H9 (cell line): ENCODE results near the gene DHRS4L2. TPM values are rescaled to one million over a fixed set of nuclear protein-coding genes. Genes with fewer than 3 reads are reported as not detected.
"Not testable (repeated sequence)": the region's sequence is repeated elsewhere in the genome, so short reads cannot be mapped to it uniquely, and the experiment has no call there.

Source experiments
- DNase-seq: peaks from one replicate; pipeline ENCODE4 v3.0.0-alpha.2; 2017
- H2AFZ ChIP-seq: one replicate; pipeline ENCODE4 v1.6.1; 2013; ENCODE audit warnings: mild to moderate bottlenecking, low read length, control low read depth, moderate library complexity
- H2AK5ac ChIP-seq: 2 replicates; pipeline ENCODE4 v1.6.1; 2013; ENCODE audit warnings: low read length, control low read depth, mixed read lengths; ENCODE audit not compliant: insufficient read length
- H2BK120ac ChIP-seq: one replicate; pipeline ENCODE4 v1.6.1; 2013; ENCODE audit warnings: low read depth, mild to moderate bottlenecking, low read length, control low read depth, inconsistent platforms; ENCODE audit not compliant: poor library complexity, severe bottlenecking
- H2BK12ac ChIP-seq: 2 replicates; pipeline ENCODE4 v1.6.1; 2013; ENCODE audit warnings: low read length, control low read depth, mixed read lengths, low read depth; ENCODE audit not compliant: insufficient read length
- H2BK15ac ChIP-seq: 2 replicates; pipeline ENCODE4 v1.6.1; 2013; ENCODE audit warnings: low read depth, low read length, control low read depth
- H2BK20ac ChIP-seq: one replicate; pipeline ENCODE4 v1.6.1; 2013; ENCODE audit warnings: low read depth, mild to moderate bottlenecking, low read length, control low read depth, inconsistent platforms; ENCODE audit not compliant: poor library complexity, severe bottlenecking
- H2BK5ac ChIP-seq: 2 replicates; pipeline ENCODE4 v1.6.1; 2013; ENCODE audit warnings: low read length, control low read depth, mixed read lengths; ENCODE audit not compliant: insufficient read length
- H3K14ac ChIP-seq: 2 replicates; pipeline ENCODE4 v1.6.1; 2013; ENCODE audit warnings: low read length, control low read depth; ENCODE audit not compliant: insufficient read depth
- H3K18ac ChIP-seq: 2 replicates; pipeline ENCODE4 v1.6.1; 2013; ENCODE audit warnings: low read depth, mild to moderate bottlenecking, mixed read lengths, low read length, control low read depth; ENCODE audit not compliant: insufficient read length
- H3K23ac ChIP-seq: 2 replicates; pipeline ENCODE4 v1.6.1; 2013; ENCODE audit warnings: low read length, control low read depth, mixed read lengths, low read depth; ENCODE audit not compliant: insufficient read length
- H3K23me2 ChIP-seq: 2 replicates; pipeline ENCODE4 v1.6.1; 2013; ENCODE audit warnings: low read depth, mild to moderate bottlenecking, mixed read lengths, low read length, control low read depth; ENCODE audit not compliant: insufficient read length, poor library complexity, severe bottlenecking
- H3K27ac ChIP-seq: 2 replicates; pipeline ENCODE4 v1.5.1; 2013; ENCODE audit warnings: low read length, control low read depth, mixed read lengths, low read depth; ENCODE audit not compliant: insufficient read length
- H3K27me3 ChIP-seq: 2 replicates; pipeline ENCODE4 v1.6.1; 2013; ENCODE audit warnings: low read length, control low read depth, inconsistent platforms; ENCODE audit not compliant: insufficient read depth
- H3K4ac ChIP-seq: 2 replicates; pipeline ENCODE4 v1.6.1; 2013; ENCODE audit warnings: low read depth, mild to moderate bottlenecking, control low read depth, inconsistent platforms, low read length, moderate library complexity
- H3K4me1 ChIP-seq: 2 replicates; pipeline ENCODE4 v1.6.1; 2013; ENCODE audit warnings: low read length, control low read depth, inconsistent platforms; ENCODE audit not compliant: insufficient read depth
- H3K4me2 ChIP-seq: 2 replicates; pipeline ENCODE4 v1.6.1; 2013; ENCODE audit warnings: low read length, control low read depth, mixed read lengths; ENCODE audit not compliant: insufficient read length, insufficient read depth
- H3K56ac ChIP-seq: 2 replicates; pipeline ENCODE4 v1.6.1; 2013; ENCODE audit warnings: low read depth, mild to moderate bottlenecking, mixed read lengths, low read length, control low read depth; ENCODE audit not compliant: insufficient read length
- H3K79me1 ChIP-seq: 2 replicates; pipeline ENCODE4 v1.6.1; 2013; ENCODE audit warnings: low read depth, mild to moderate bottlenecking, moderate library complexity, low read length, control low read depth, inconsistent platforms; ENCODE audit not compliant: insufficient read depth, poor library complexity, severe bottlenecking
- H3K79me2 ChIP-seq: 2 replicates; pipeline ENCODE4 v1.6.1; 2013; ENCODE audit warnings: low read length, control low read depth, inconsistent platforms; ENCODE audit not compliant: insufficient read depth
- H3K9ac ChIP-seq: 2 replicates; pipeline ENCODE4 v1.6.1; 2013; ENCODE audit warnings: low read length, control low read depth, mixed read lengths; ENCODE audit not compliant: insufficient read length; ENCODE audit errors: extremely low read depth
- H3K9me3 ChIP-seq: one replicate; pipeline ENCODE4 v1.6.1; 2013; ENCODE audit warnings: low read depth, low read length, inconsistent platforms; ENCODE audit not compliant: control insufficient read depth
- H3T11ph ChIP-seq: one replicate; pipeline ENCODE4 v1.6.1; 2013; ENCODE audit warnings: mild to moderate bottlenecking, low read length, control low read depth, inconsistent platforms
- H4K20me1 ChIP-seq: one replicate; pipeline ENCODE4 v1.6.1; 2013; ENCODE audit not compliant: control insufficient read depth, insufficient read length, insufficient read depth
- H4K5ac ChIP-seq: 2 replicates; pipeline ENCODE4 v1.6.1; 2013; ENCODE audit warnings: low read depth, mild to moderate bottlenecking, mixed read lengths, low read length, control low read depth; ENCODE audit not compliant: insufficient read length
- H4K8ac ChIP-seq: replicated peaks from 2 replicates; pipeline ENCODE4 v1.6.1; 2013; ENCODE audit warnings: low read length, control low read depth, mixed read lengths, low read depth; ENCODE audit not compliant: insufficient read length
- H4K91ac ChIP-seq: 2 replicates; pipeline ENCODE4 v1.6.1; 2013; ENCODE audit warnings: low read depth, mild to moderate bottlenecking, moderate library complexity, mixed read lengths, low read length, control low read depth; ENCODE audit not compliant: insufficient read length
- H3K27ac Mint-ChIP-seq, 3 experiments: 2 replicates in 2 of 3; 3 replicates in 1 of 3; pipeline ENCODE4 v1.8.0; 2020 to 2021; ENCODE audit warnings: mixed read lengths in 3 of 3, mild to moderate bottlenecking in 1 of 3, moderate library complexity in 1 of 3
- H3K27me3 Mint-ChIP-seq: 2 replicates; pipeline ENCODE4 v1.8.0; 2021; ENCODE audit warnings: low read depth, mild to moderate bottlenecking, moderate library complexity, mixed read lengths
- H3K36me3 Mint-ChIP-seq, 3 experiments: 2 replicates in 2 of 3; 3 replicates in 1 of 3; pipeline ENCODE4 v1.8.0; 2020 to 2021; ENCODE audit warnings: low read depth in 3 of 3, mixed read lengths in 3 of 3; ENCODE audit not compliant: insufficient read depth in 1 of 3
- H3K4me1 Mint-ChIP-seq, 2 experiments: 2 replicates each; pipeline ENCODE4 v1.8.0; 2020; ENCODE audit warnings: mixed read lengths in 2 of 2
- H3K4me3 Mint-ChIP-seq, 2 experiments: 2 replicates in 1 of 2; 3 replicates in 1 of 2; pipeline ENCODE4 v1.8.0; 2020 to 2021; ENCODE audit warnings: mild to moderate bottlenecking in 2 of 2, mixed read lengths in 2 of 2, moderate library complexity in 1 of 2
- H3K9me3 Mint-ChIP-seq, 2 experiments: 2 replicates in 1 of 2; 3 replicates in 1 of 2; pipeline ENCODE4 v1.8.0; 2020; ENCODE audit warnings: mild to moderate bottlenecking in 2 of 2, mixed read lengths in 2 of 2, moderate library complexity in 1 of 2
- WGBS: extraction: QIAGEN DNeasy Blood & Tissue Kit; methylation state at CpG from one replicate; pipeline ENCODE4 v1.1.7; 2013; ENCODE audit warnings: missing lambda C conversion rate, low lambda C conversion rate, mixed read lengths; ENCODE audit not compliant: insufficient read length; ENCODE audit errors: extremely low coverage; 5-methylcytosine and 5-hydroxymethylcytosine counted together
- total RNA-seq: library from RNA; stranded (reverse); gene quantifications from 2 replicates; pipeline ENCODE4 v1.2.1, GENCODE V29; 2021

The DHRS4L2 gene
- total RNA-seq, 1 experiment from 2014 or later: 10.2 TPM

- not testable (repeated sequence) for H3K4me2 ChIP-seq, H3K79me1 ChIP-seq, H3K4me1 Mint-ChIP-seq, H4K5ac ChIP-seq, H3K23ac ChIP-seq, H3K14ac ChIP-seq, H4K20me1 ChIP-seq, H3K4me1 ChIP-seq, H4K8ac ChIP-seq, H2BK5ac ChIP-seq, H2AFZ ChIP-seq, H3K36me3 Mint-ChIP-seq, DNase-seq, H3K79me2 ChIP-seq, H3K23me2 ChIP-seq, H2BK120ac ChIP-seq, H4K91ac ChIP-seq, H3K27ac Mint-ChIP-seq, H3K56ac ChIP-seq, H3K27ac ChIP-seq, H3K9ac ChIP-seq, H3K4me3 Mint-ChIP-seq, H2AK5ac ChIP-seq, H3K9me3 ChIP-seq, H2BK12ac ChIP-seq, H2BK15ac ChIP-seq, H3K18ac ChIP-seq, H3T11ph ChIP-seq, H2BK20ac ChIP-seq, H3K4ac ChIP-seq, H3K27me3 ChIP-seq
- WGBS: no CpG with 5 or more reads among the region's 8 CpGs
- H3K27me3 Mint-ChIP-seq: peaks cover 29% of the 10 kb centered on the region
- H3K9me3 Mint-ChIP-seq: peaks cover 16 to 38% of the 10 kb centered on the region in 2 experiments
Observed at GRCh38 chr14:23973178-23973577, 15.6 kb upstream of the DHRS4L2 start.

- not testable (repeated sequence) for H3K4me3 Mint-ChIP-seq, H3K36me3 Mint-ChIP-seq
Observed at GRCh38 chr14:23974041-23974440, 14.7 kb upstream of the DHRS4L2 start.

More at GRCh38 chr14:23974041-23974440, 14.7 kb upstream of the DHRS4L2 start:
- H3K27me3 ChIP-seq, H2BK15ac ChIP-seq, H3K79me1 ChIP-seq, H3K4me1 Mint-ChIP-seq, H3K27ac ChIP-seq, DNase-seq, H3K14ac ChIP-seq, H3T11ph ChIP-seq, H3K23me2 ChIP-seq, H3K23ac ChIP-seq, H3K9ac ChIP-seq, H3K79me2 ChIP-seq, H3K4ac ChIP-seq, H2AFZ ChIP-seq, H3K4me2 ChIP-seq, H3K4me1 ChIP-seq, H2BK20ac ChIP-seq, H3K9me3 ChIP-seq, H4K5ac ChIP-seq, H4K8ac ChIP-seq, H4K91ac ChIP-seq, H2BK120ac ChIP-seq, H3K27ac Mint-ChIP-seq, H2BK5ac ChIP-seq, H2BK12ac ChIP-seq, H4K20me1 ChIP-seq, H3K18ac ChIP-seq, H3K56ac ChIP-seq, H2AK5ac ChIP-seq: not testable (repeated sequence)
- H3K9me3 Mint-ChIP-seq: peaks cover 16 to 38% of the 10 kb centered on the region in 2 experiments
- peaks cover 29% of the 10 kb centered on the region for H3K27me3 Mint-ChIP-seq
